BE2C (cell line): ENCODE data around the gene MED29. TPM values are rescaled to one million over a fixed set of nuclear protein-coding genes. Genes with fewer than 3 reads are reported as not detected.

Experiments used
- DNase-seq: peaks from one replicate; pipeline ENCODE4 v3.0.0-alpha.2; 2020
- H3K27me3 ChIP-seq: fragments of 250-450 bp; sonication (Bioruptor Pico); 2 replicates; pipeline ENCODE4 v1.5.1; 2020; ENCODE audit warnings: mild to moderate bottlenecking
- H3K36me3 ChIP-seq: fragments of 250-450 bp; sonication (Bioruptor Pico); 2 replicates; pipeline ENCODE4 v1.5.1; 2020; ENCODE audit warnings: mild to moderate bottlenecking
- H3K4me1 ChIP-seq: fragments of 250-450 bp; sonication (Bioruptor Pico); 2 replicates; pipeline ENCODE4 v1.5.1; 2020
- H3K4me3 ChIP-seq: 2 replicates; pipeline ENCODE4 v1.5.1; 2011; ENCODE audit warnings: low read depth, low read length
- H3K9me3 ChIP-seq: fragments of 250-450 bp; sonication (Bioruptor Pico); 2 replicates; pipeline ENCODE4 v1.5.1; 2020
- CTCF ChIP-seq: IDR thresholded peaks from 2 replicates; pipeline ENCODE4 v1.5.1; 2012; ENCODE audit warnings: mild to moderate bottlenecking, low read depth, low read length
- polyA plus RNA-seq: library from polyadenylated mRNA; unstranded; fragments of >200 nt; gene quantifications from one replicate; pipeline ENCODE4 v1.2.1, GENCODE V29; 2012; ENCODE audit warnings: low read depth, missing spikeins; ENCODE audit not compliant: insufficient read length, insufficient read depth

MED29 gene
- polyA plus RNA-seq = 101 TPM

GRCh38 chr19:39390751-39391437, at the start of gene MED29, which contains the start of gene PAF1:
Gene MED29 (plus strand): TSS chr19:39391378. CDS start chr19:39391423, 45 bp downstream.
Gene PAF1 (minus strand): TSS chr19:39391106. CDS start chr19:39390864, 242 bp downstream.
- Histone ChIP-seq H3K9me3 (no peaks in the 10 kb centered on the region), H3K36me3 (peaks cover 40% of the 10 kb centered on the region), H3K4me1 (no peaks in the 10 kb centered on the region), H3K27me3 (no peaks in the 10 kb centered on the region), H3K4me3 (peak within 1 kb of the TSS; percentile 99)
- peak; percentile 97 for DNase-seq
- TF ChIP-seq CTCF = peak; percentile 17; the same call in 1 of the 2 replicates

GRCh38 chr19:39341719-39342604, 49.2 kb upstream of the MED29 start, which contains the start of gene SAMD4B:
Gene SAMD4B (plus strand): TSS chr19:39342421. CDS start chr19:39356894, 14,473 bp downstream.
- Histone ChIP-seq H3K36me3 (peaks cover 9% of the 10 kb centered on the region; the same call in 1 of the 2 replicates), H3K4me1 (no peaks in the 10 kb centered on the region), H3K27me3 (no peaks in the 10 kb centered on the region), H3K9me3 (no peaks in the 10 kb centered on the region), H3K4me3 (peak within 1 kb of the TSS; percentile 98)
- TF ChIP-seq CTCF = peak; percentile 56
- DNase-seq = peak; percentile 100

- H3K27me3 ChIP-seq = no peaks in the 10 kb centered on the region
- H3K4me3 ChIP-seq = peak overlapping the region; percentile 74
- no peak for TF ChIP-seq CTCF
- no peak for DNase-seq
- no peaks in the 10 kb centered on the region for H3K9me3 ChIP-seq
- H3K4me1 ChIP-seq = no peaks in the 10 kb centered on the region
- peaks cover 9% of the 10 kb centered on the region; the same call in 1 of the 2 replicates for H3K36me3 ChIP-seq
Measured at GRCh38 chr19:39342647-39343305, 48.4 kb upstream of the MED29 start.

- H3K4me1 ChIP-seq = no peaks in the 10 kb centered on the region
- no peak overlapping the region for H3K4me3 ChIP-seq
- TF ChIP-seq CTCF = no peak; the same call in 1 of the 2 replicates
- H3K9me3 ChIP-seq = no peaks in the 10 kb centered on the region
- DNase-seq = no peak
- peaks cover 19% of the 10 kb centered on the region for H3K36me3 ChIP-seq
- no peaks in the 10 kb centered on the region for H3K27me3 ChIP-seq
Measured at GRCh38 chr19:39345956-39346355, 45.2 kb upstream of the MED29 start.

GRCh38 chr19:39347332-39348164, 43.6 kb upstream of the MED29 start:
- DNase-seq = no peak
- no peaks in the 10 kb centered on the region for H3K9me3 ChIP-seq
- no peaks in the 10 kb centered on the region for H3K27me3 ChIP-seq
- H3K36me3 ChIP-seq = peaks cover 22% of the 10 kb centered on the region
- TF ChIP-seq CTCF = no peak
- no peak overlapping the region for H3K4me3 ChIP-seq
- no peaks in the 10 kb centered on the region for H3K4me1 ChIP-seq
